ENCODE measurements around the gene AGBL5. TPM values are rescaled to one million over a fixed set of nuclear protein-coding genes. Genes with fewer than 3 reads are reported as not detected.

Gene AGBL5
- total and polyA plus RNA-seq, 9 of the 15 experiments (the other 6 are each of a cell fraction or from before 2014, with no cell fraction given) = 3.3 to 52.7 (median 26.2) TPM

- TF ChIP-seq, protein P1, sequence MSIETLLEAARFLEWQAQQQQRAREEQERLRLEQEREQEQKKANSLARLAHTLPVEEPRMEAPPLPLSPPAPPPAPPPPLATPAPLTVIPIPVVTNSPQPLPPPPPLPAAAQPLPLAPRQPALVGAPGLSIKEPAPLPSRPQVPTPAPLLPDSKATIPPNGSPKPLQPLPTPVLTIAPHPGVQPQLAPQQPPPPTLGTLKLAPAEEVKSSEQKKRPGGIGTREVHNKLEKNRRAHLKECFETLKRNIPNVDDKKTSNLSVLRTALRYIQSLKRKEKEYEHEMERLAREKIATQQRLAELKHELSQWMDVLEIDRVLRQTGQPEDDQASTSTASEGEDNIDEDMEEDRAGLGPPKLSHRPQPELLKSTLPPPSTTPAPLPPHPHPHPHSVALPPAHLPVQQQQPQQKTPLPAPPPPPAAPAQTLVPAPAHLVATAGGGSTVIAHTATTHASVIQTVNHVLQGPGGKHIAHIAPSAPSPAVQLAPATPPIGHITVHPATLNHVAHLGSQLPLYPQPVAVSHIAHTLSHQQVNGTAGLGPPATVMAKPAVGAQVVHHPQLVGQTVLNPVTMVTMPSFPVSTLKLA (conservative IDR thresholded peaks at IDR 0.05) = peak; percentile 72 to 91
- TF ChIP-seq SMAD3 (CRISPR knock-in tag; conservative IDR thresholded peaks at IDR 0.05) (no peak), SIN3A (IDR thresholded peaks at IDR 0.05; ENCODE audit: borderline replicate concordance in 2 of 2, control insufficient read depth in 1 of 2, low read depth in 2 of 2, low read length in 2 of 2) (peak in 1 of 2 experiments; percentile 72; a peak in 2 of 4 replicates), MCM5 (IDR thresholded peaks at IDR 0.05; ENCODE audit: low read depth) (no peak), ZNF212 (CRISPR knock-in tag; IDR thresholded peaks at IDR 0.05) (no peak), GMEB1 (CRISPR knock-in tag; IDR thresholded peaks at IDR 0.05) (peak; percentile 81), EP300 (IDR thresholded peaks at IDR 0.05; ENCODE audit: low read length) (0 out of 2 replicates have a peak, but pooled peaks have one; percentile 22), USF2 (CRISPR knock-in tag; IDR thresholded peaks at IDR 0.05) (peak; percentile 85), RBM15 (IDR thresholded peaks at IDR 0.05; ENCODE audit: insufficient read depth, low read length) (no peak), PHF20 (IDR thresholded peaks at IDR 0.05; ENCODE audit: partially characterized antibody) (peak; percentile 14), MECOM (CRISPR knock-in tag; IDR thresholded peaks at IDR 0.05) (no peak), FOSL1 (tag; conservative IDR thresholded peaks at IDR 0.05) (peak; percentile 31; the same call in 1 of the 2 replicates), ZNF197 (CRISPR knock-in tag; IDR thresholded peaks at IDR 0.05; ENCODE audit: low read depth) (peak; percentile 62; the same call in 1 of the 2 replicates), ZNF639 (CRISPR knock-in tag; conservative IDR thresholded peaks at IDR 0.05 in 1 of 2, IDR thresholded peaks at IDR 0.05 in 1 of 2) (peak in 1 of 2 experiments; percentile 72; a peak in 1 of 4 replicates), MED1 (CRISPR knock-in tag; IDR thresholded peaks at IDR 0.05; ENCODE audit: borderline replicate concordance) (no peak)
- TF ChIP-seq, protein P2, sequence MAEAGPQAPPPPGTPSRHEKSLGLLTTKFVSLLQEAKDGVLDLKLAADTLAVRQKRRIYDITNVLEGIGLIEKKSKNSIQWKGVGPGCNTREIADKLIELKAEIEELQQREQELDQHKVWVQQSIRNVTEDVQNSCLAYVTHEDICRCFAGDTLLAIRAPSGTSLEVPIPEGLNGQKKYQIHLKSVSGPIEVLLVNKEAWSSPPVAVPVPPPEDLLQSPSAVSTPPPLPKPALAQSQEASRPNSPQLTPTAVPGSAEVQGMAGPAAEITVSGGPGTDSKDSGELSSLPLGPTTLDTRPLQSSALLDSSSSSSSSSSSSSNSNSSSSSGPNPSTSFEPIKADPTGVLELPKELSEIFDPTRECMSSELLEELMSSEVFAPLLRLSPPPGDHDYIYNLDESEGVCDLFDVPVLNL (CRISPR knock-in tag; IDR thresholded peaks at IDR 0.05; ENCODE audit: low read depth) = peak; percentile 96
- TF ChIP-seq, protein P3, sequence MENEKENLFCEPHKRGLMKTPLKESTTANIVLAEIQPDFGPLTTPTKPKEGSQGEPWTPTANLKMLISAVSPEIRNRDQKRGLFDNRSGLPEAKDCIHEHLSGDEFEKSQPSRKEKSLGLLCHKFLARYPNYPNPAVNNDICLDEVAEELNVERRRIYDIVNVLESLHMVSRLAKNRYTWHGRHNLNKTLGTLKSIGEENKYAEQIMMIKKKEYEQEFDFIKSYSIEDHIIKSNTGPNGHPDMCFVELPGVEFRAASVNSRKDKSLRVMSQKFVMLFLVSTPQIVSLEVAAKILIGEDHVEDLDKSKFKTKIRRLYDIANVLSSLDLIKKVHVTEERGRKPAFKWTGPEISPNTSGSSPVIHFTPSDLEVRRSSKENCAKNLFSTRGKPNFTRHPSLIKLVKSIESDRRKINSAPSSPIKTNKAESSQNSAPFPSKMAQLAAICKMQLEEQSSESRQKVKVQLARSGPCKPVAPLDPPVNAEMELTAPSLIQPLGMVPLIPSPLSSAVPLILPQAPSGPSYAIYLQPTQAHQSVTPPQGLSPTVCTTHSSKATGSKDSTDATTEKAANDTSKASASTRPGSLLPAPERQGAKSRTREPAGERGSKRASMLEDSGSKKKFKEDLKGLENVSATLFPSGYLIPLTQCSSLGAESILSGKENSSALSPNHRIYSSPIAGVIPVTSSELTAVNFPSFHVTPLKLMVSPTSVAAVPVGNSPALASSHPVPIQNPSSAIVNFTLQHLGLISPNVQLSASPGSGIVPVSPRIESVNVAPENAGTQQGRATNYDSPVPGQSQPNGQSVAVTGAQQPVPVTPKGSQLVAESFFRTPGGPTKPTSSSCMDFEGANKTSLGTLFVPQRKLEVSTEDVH (IDR thresholded peaks at IDR 0.05; ENCODE audit: low read depth, partially characterized antibody) = peak; percentile 98
These were observed 34.7 kb downstream of the AGBL5 start (continued) for GRCh38 chr2:27086090-27086723.
